ENCODE measurements around the gene KLHL13.
"Not testable (repeated sequence)": the region's sequence is repeated elsewhere in the genome, so short reads cannot be mapped to it uniquely, and the experiment has no call there.

The KLHL13 gene

GRCh38 chrX:117989512-117989911 lies 127.1 kb downstream of the KLHL13 start:
- DNase-seq, result no peak

GRCh38 chrX:117987373-117987772 lies 129.2 kb downstream of the KLHL13 start:
- DNase-seq, result no peak

- DNase-seq, result no peak
These were observed 131.4 kb downstream of the KLHL13 start for GRCh38 chrX:117985241-117985640.

- no peak for DNase-seq
These were observed 133.8 kb downstream of the KLHL13 start for GRCh38 chrX:117982694-117983392.

- DNase-seq, result no peak
These were observed 138.2 kb downstream of the KLHL13 start for GRCh38 chrX:117978402-117978801.

GRCh38 chrX:117977526-117977925 lies 139.1 kb downstream of the KLHL13 start:
- no peak for DNase-seq

GRCh38 chrX:117973110-117973807 lies 143.4 kb downstream of the KLHL13 start:
- DNase-seq, result no peak

- DNase-seq, result no peak
These were observed 143.9 kb downstream of the KLHL13 start for GRCh38 chrX:117972711-117973109.

GRCh38 chrX:117969782-117970181 lies 146.8 kb downstream of the KLHL13 start:
- no peak for DNase-seq

- no peak for DNase-seq
These were observed 147.3 kb downstream of the KLHL13 start for GRCh38 chrX:117969328-117969727.

GRCh38 chrX:117959045-117959444 lies 157.6 kb downstream of the KLHL13 start:
- DNase-seq, result no peak

- DNase-seq, result no peak
These were observed 159.5 kb downstream of the KLHL13 start for GRCh38 chrX:117957128-117957527.

- DNase-seq, result not testable (repeated sequence)
These were observed 177.3 kb downstream of the KLHL13 start for GRCh38 chrX:117939296-117939695.

GRCh38 chrX:117936118-117936517 lies 180.5 kb downstream of the KLHL13 start:
- no peak for DNase-seq

- DNase-seq, result not testable (repeated sequence)
These were observed 186.5 kb downstream of the KLHL13 start for GRCh38 chrX:117930116-117930515.

GRCh38 chrX:117919755-117920154 lies 196.9 kb downstream of the KLHL13 start:
- DNase-seq, result no peak

- no peak for DNase-seq
These were observed 206.4 kb downstream of the KLHL13 start for GRCh38 chrX:117910216-117910615.

GRCh38 chrX:117898226-117898625 lies 218.4 kb downstream of the KLHL13 start:
- no peak for DNase-seq

- no peak for DNase-seq
These were observed 221.2 kb downstream of the KLHL13 start for GRCh38 chrX:117895418-117895817.

GRCh38 chrX:117892469-117892868 lies 224.1 kb downstream of the KLHL13 start:
- DNase-seq, result no peak

- no peak for DNase-seq
These were observed 244.8 kb downstream of the KLHL13 start for GRCh38 chrX:117871796-117872195.

- DNase-seq, result no peak
These were observed 256.1 kb downstream of the KLHL13 start for GRCh38 chrX:117860517-117860916.

- no peak for DNase-seq
These were observed 261.8 kb downstream of the KLHL13 start for GRCh38 chrX:117854806-117855205.

- DNase-seq, result no peak
These were observed 265.6 kb downstream of the KLHL13 start for GRCh38 chrX:117851025-117851424.

Measured in NCI-H1694 (cell line).